ENCODE data around the gene AR. TPM values are rescaled to one million over a fixed set of nuclear protein-coding genes. Genes with fewer than 3 reads are reported as not detected.

Gene AR
- total RNA-seq, 1 experiment from 2014 or later: 0.05 TPM

DNA sequence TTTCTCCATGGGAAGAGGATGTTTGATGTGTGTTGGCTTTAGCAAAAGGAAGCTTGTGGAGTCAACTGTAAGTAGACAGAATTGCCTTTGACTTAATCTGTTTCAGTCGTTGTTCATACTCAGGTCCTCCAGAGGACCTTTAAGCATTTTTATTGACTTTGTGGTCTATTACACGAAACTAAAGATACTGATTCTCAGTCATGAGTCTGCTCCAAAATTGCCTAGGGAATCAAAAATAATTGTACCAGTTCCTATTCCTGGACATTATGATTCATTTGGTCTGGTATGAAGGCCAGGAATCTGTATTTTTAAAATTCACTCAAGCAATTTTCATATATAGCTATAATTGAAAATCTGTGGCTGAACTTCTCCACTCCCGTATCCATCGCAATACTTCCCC lies 38.6 kb downstream of the AR start:
- intact Hi-C loops (cut with micrococcal nuclease; ENCODE audit: unreplicated experiment) (no loop called here), in situ Hi-C loops (cut with HindIII; ENCODE audit: low pct_unique_long_range_greater_than_20kb, low sequenced_read_pairs) (no loop called here)
- no TSS peak for BruUV-seq (replicated peaks)
- H3K27me3 ChIP-seq (ENCODE audit: control insufficient read depth, insufficient read depth, low read length): no peaks in the 10 kb centered on the region
- H3K27ac ChIP-seq (ENCODE audit: low read length): no peak overlapping the region
- H3K4me1 ChIP-seq (ENCODE audit: control insufficient read depth, insufficient read depth, low read length): no peaks in the 10 kb centered on the region
- no peak for TF ChIP-seq TCF7L2 (IDR thresholded peaks at IDR 0.05; ENCODE audit: low read depth, low read length)
- no peak for TF ChIP-seq SIN3A (IDR thresholded peaks at IDR 0.05; ENCODE audit: borderline replicate concordance, insufficient read depth, low read depth, low read length)
- TF ChIP-seq, protein P1, sequence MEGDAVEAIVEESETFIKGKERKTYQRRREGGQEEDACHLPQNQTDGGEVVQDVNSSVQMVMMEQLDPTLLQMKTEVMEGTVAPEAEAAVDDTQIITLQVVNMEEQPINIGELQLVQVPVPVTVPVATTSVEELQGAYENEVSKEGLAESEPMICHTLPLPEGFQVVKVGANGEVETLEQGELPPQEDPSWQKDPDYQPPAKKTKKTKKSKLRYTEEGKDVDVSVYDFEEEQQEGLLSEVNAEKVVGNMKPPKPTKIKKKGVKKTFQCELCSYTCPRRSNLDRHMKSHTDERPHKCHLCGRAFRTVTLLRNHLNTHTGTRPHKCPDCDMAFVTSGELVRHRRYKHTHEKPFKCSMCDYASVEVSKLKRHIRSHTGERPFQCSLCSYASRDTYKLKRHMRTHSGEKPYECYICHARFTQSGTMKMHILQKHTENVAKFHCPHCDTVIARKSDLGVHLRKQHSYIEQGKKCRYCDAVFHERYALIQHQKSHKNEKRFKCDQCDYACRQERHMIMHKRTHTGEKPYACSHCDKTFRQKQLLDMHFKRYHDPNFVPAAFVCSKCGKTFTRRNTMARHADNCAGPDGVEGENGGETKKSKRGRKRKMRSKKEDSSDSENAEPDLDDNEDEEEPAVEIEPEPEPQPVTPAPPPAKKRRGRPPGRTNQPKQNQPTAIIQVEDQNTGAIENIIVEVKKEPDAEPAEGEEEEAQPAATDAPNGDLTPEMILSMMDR (IDR thresholded peaks at IDR 0.05): no peak
- TF ChIP-seq, protein P2, sequence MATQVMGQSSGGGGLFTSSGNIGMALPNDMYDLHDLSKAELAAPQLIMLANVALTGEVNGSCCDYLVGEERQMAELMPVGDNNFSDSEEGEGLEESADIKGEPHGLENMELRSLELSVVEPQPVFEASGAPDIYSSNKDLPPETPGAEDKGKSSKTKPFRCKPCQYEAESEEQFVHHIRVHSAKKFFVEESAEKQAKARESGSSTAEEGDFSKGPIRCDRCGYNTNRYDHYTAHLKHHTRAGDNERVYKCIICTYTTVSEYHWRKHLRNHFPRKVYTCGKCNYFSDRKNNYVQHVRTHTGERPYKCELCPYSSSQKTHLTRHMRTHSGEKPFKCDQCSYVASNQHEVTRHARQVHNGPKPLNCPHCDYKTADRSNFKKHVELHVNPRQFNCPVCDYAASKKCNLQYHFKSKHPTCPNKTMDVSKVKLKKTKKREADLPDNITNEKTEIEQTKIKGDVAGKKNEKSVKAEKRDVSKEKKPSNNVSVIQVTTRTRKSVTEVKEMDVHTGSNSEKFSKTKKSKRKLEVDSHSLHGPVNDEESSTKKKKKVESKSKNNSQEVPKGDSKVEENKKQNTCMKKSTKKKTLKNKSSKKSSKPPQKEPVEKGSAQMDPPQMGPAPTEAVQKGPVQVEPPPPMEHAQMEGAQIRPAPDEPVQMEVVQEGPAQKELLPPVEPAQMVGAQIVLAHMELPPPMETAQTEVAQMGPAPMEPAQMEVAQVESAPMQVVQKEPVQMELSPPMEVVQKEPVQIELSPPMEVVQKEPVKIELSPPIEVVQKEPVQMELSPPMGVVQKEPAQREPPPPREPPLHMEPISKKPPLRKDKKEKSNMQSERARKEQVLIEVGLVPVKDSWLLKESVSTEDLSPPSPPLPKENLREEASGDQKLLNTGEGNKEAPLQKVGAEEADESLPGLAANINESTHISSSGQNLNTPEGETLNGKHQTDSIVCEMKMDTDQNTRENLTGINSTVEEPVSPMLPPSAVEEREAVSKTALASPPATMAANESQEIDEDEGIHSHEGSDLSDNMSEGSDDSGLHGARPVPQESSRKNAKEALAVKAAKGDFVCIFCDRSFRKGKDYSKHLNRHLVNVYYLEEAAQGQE (IDR thresholded peaks at IDR 0.05; ENCODE audit: insufficient read depth in 1 of 2, low read depth in 2 of 2, low read length in 1 of 2): no peak
- TF ChIP-seq POLR2AphosphoS5 (IDR thresholded peaks at IDR 0.05; ENCODE audit: low read depth, low read length): no peak
- DNase-seq (ENCODE audit: low read depth, low spot score) (no peak), ATAC-seq (no peak)
- POLR2A ChIA-PET: no interaction called here
- H3K9me3 ChIP-seq (ENCODE audit: control insufficient read depth, insufficient read depth, low read depth, low read length): no peaks in the 10 kb centered on the region
- CTCF ChIA-PET: no interaction called here
- no peak overlapping the region for H3K4me3 ChIP-seq (ENCODE audit: low read depth in 2 of 2, low read length in 2 of 2)
- no peaks in the 10 kb centered on the region for H3K36me3 ChIP-seq (ENCODE audit: control insufficient read depth, insufficient read depth, low read length)

DNA sequence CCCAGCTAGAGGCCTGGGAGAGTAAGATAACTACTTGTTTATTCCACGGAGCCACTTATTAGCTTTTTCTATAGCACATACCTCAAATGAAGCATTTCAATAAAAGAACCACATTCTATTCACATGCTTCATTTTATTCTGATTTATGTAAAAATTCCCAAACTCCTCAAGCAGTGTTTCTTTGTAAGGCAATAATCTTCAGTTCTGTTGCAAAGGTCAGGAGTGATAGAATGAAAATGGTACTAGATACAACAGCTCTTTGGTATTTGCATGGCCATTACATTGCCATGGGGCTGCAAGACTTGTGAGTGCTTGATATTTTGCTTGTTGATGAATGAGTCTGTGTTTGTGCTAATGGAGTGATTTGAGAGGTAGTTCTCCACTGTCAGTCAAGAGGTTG lies 39.4 kb downstream of the AR start:
- Histone ChIP-seq H3K27me3 (ENCODE audit: control insufficient read depth, insufficient read depth, low read length) (no peaks in the 10 kb centered on the region), H3K9me3 (ENCODE audit: control insufficient read depth, insufficient read depth, low read depth, low read length) (no peaks in the 10 kb centered on the region), H3K4me3 (ENCODE audit: low read depth in 2 of 2, low read length in 2 of 2) (no peak overlapping the region), H3K4me1 (ENCODE audit: control insufficient read depth, insufficient read depth, low read length) (no peaks in the 10 kb centered on the region), H3K36me3 (ENCODE audit: control insufficient read depth, insufficient read depth, low read length) (no peaks in the 10 kb centered on the region), H3K27ac (ENCODE audit: low read length) (no peak overlapping the region)
- in situ Hi-C loops (cut with HindIII; ENCODE audit: low pct_unique_long_range_greater_than_20kb, low sequenced_read_pairs) (no loop called here), intact Hi-C loops (cut with micrococcal nuclease; ENCODE audit: unreplicated experiment) (no loop called here)
- DNase-seq (ENCODE audit: low read depth, low spot score) (no peak), ATAC-seq (no peak)
- no peak for TF ChIP-seq TCF7L2 (IDR thresholded peaks at IDR 0.05; ENCODE audit: low read depth, low read length)
- TF ChIP-seq POLR2AphosphoS5 (IDR thresholded peaks at IDR 0.05; ENCODE audit: low read depth, low read length): no peak
- TF ChIP-seq SIN3A (IDR thresholded peaks at IDR 0.05; ENCODE audit: borderline replicate concordance, insufficient read depth, low read depth, low read length): no peak
- TF ChIP-seq, protein P1 (IDR thresholded peaks at IDR 0.05): no peak
- TF ChIP-seq, protein P2 (IDR thresholded peaks at IDR 0.05; ENCODE audit: insufficient read depth in 1 of 2, low read depth in 2 of 2, low read length in 1 of 2): no peak
- BruUV-seq (replicated peaks): no TSS peak
- POLR2A ChIA-PET: no interaction called here
- CTCF ChIA-PET: no interaction called here

All from Panc1 (cell line).